ENCODE measurements around the gene ELSPBP1.
"Not testable (repeated sequence)": the region's sequence is repeated elsewhere in the genome, so short reads cannot be mapped to it uniquely, and the experiment has no call there.

ELSPBP1 gene

GRCh38 chr19:48043675-48044258 lies 49.3 kb downstream of the ELSPBP1 start, which contains the start of gene CABP5:
TSS of gene CABP5 (minus strand) at chr19:48044079. CDS start at chr19:48043922, 157 bp downstream.
- no peak for DNase-seq

- no peak for DNase-seq
These were observed 50.1 kb downstream of the ELSPBP1 start for GRCh38 chr19:48044561-48044960.

DNA sequence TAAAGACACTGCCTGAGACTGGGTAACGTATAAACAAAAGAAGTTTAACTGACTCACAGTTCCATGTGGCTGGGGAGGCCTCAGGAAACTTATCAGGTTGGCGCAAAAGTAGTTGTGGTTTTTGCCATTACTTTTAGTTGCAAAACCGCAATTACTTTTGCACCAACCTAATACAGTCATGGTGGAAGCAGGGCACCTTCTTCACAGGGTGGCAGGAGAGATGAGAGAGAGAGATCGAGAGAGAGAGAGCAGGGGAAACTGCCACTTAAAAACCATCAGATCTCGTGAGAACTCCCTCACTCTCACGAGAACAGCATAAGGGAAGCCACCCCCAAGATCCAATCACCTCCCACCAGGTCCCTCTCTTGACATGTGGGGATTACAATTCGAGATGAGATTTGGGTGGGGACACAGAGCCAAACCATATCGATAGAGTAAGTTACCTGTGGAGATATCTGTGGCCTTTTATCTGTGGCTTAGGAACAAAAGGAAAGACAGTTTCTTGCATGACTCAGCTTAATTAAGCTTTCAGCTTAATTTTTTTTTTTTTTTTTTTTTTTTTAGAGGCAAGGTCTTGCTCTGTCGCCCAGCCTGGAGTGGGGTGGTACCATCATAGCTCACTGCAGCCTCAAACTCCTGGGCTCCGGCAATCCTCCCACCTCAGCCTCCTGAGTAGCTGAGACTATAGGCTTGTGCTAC lies 57.1 kb downstream of the ELSPBP1 start:
- DNase-seq, result no peak

DNA sequence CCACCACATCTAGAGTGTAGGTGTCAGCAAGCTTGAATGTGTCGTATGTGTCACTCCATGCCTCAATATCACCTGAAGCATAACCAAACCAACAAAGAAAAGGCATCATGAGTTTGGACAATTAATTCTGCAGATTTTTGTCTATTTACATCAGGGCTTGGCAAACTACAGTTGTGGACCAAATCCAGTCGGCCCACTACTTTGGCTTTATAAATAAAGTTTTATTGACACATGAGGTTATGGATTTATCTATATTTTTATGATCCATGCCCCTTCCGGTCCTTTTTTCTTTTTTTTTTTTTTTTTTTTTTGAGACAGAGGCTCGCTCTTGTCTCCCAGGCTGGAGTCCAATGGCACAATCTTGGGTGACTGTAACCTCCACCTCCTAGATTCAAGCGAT lies 58.6 kb downstream of the ELSPBP1 start:
- DNase-seq, result no peak

DNA sequence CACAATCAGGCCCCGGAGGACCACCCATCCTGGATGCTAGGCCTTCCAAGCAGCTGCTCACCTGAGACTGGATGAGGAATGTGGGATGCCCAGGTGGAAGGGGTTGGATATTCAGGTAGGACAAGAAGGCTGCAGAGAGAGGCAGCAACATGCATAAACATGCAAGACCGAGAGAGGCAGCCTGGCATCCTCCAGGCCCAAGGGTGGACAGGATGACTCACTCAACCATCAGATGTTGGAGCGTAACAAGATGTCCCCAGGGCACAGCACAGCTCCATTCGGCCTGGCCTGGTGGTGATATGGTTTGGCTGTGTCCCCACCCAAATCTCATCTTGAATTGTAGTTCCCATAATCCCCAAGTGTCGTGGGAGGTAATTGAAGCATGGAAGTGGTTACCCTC lies 59.4 kb downstream of the ELSPBP1 start:
- DNase-seq, result no peak

- DNase-seq, result no peak
These were observed 64.9 kb downstream of the ELSPBP1 start for GRCh38 chr19:48059331-48059730.

GRCh38 chr19:48060381-48060780 lies 65.9 kb downstream of the ELSPBP1 start:
- DNase-seq, result no peak

DNA sequence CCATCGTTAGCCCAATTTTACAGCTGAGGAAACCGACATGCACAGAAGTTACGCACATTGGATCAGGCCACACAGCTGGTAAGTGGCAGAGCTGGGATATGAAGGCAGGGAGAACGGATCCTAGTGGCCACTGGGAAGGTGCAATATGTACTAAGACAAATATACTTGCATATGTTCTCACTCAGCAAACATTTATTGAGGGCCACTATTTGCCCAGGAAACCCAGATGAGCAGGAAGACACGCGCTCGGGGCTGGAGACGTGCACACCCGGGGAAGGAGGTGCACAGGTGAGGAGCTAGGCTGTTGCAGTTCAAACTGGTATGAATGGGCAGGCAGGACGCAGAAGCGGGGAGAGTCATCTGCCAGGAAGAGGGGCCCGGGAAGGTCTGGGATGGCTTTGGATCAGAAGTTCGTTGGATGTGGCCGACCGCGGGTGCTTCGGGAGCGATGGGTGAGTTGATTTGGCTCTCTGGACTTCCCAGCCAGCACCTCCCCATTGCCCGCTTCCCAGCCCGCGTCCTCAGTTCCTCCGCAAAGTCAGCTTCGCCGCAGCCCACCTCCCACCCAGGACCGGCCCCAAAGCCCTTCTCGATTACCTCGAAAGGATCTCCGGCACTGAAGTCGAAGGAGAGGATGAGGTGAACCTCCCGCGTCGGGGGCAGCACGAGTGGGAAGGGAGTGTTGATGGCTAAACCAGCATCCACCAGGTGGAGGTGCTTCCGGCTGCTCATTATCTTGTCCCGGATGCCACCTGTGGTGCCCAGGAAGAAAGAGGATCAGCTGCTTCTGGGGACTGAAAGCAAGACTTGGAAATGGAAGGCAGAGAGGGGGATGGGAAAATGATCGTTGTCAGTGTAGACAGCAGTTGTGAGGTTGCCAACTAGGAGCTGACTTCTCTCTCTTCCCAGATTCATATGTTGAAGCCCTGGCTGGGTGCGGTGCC lies 67.2 kb downstream of the ELSPBP1 start:
- DNase-seq, result no peak

GRCh38 chr19:48064509-48064908 lies 70.1 kb downstream of the ELSPBP1 start:
- no peak for DNase-seq

DNA sequence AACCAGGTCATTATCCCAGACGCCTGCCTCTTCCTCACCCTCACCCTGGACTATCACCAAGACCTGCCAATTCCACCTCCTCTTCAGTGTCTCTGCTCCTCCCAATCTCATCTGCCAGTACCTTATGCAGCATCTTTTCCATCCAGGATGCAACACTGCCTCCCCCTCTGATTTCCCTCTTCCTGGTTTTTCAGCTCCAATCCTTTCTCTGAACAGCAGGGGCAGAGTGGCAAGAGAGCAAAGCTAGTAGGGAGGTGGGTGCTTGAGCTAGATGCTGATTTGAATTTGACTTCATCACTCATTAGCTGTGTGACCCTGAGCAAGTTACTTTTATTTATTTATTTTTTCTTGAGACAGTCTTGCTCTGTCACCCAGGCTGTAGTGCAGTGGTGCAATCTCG lies 75.0 kb downstream of the ELSPBP1 start:
- no peak for DNase-seq

DNA sequence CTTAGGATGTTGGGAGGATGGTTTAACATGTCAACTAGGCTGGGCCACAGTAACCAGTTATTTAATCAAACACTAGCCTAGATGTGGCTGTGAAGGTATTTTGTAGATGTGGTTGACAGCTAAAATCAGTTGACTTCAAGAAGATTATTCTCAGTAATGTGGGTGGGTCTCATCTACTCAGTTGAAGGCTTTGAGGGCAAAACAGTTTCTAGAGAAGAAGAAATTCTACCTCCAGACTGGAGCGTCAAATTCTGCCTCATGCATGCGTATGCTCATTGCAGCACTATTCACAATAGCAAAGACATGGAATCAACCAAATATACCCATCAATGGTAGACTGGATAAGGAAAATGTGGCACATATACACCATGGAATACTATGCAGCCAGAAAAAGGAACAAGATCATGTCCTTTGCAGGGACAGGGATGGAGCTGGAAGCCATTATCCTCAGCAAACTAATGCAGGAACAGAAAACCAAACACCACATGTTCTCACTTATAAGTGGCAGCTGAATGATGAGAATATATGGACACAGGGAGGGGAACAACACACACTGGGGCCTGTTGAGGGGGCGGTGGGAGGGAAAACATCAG lies 75.8 kb downstream of the ELSPBP1 start:
- not testable (repeated sequence) for DNase-seq

Data from CD4-positive, alpha-beta T cell treated with Interleukin-10 for 1 hour (primary cell).